Nephron (organoid): ENCODE measurements around the gene ANKRD44.

Experiments used
- H3K27ac Mint-ChIP-seq, 3 experiments: 2 replicates each; pipeline ENCODE4 v1.8.0; 2020; ENCODE audit warnings: mixed read lengths in 3 of 3, mild to moderate bottlenecking in 2 of 3, moderate library complexity in 1 of 3
- H3K27me3 Mint-ChIP-seq: 2 replicates; pipeline ENCODE4 v1.8.0; 2021; ENCODE audit warnings: low read depth, mild to moderate bottlenecking, moderate library complexity, mixed read lengths
- H3K36me3 Mint-ChIP-seq: 2 replicates; pipeline ENCODE4 v1.8.0; 2020; ENCODE audit warnings: low read depth, mixed read lengths
- H3K4me1 Mint-ChIP-seq: 2 replicates; pipeline ENCODE4 v1.8.0; 2020; ENCODE audit warnings: mixed read lengths
- H3K4me3 Mint-ChIP-seq, 3 experiments: 2 replicates each; pipeline ENCODE4 v1.8.0; 2020; ENCODE audit warnings: mild to moderate bottlenecking in 3 of 3, mixed read lengths in 3 of 3, moderate library complexity in 2 of 3
- H3K9me3 Mint-ChIP-seq: 2 replicates; pipeline ENCODE4 v1.8.0; 2020; ENCODE audit warnings: mixed read lengths
- TF ChIP-seq, protein P1 (sequence below), 3 experiments: fragments of 200-600 bp; sonication (generic); IDR thresholded peaks; one replicate each; pipeline ENCODE4 v1.5.0; 2021; ENCODE audit warnings: antibody characterized with exemption in 3 of 3; ENCODE audit not compliant: unreplicated experiment in 3 of 3

The ANKRD44 gene

DNA sequence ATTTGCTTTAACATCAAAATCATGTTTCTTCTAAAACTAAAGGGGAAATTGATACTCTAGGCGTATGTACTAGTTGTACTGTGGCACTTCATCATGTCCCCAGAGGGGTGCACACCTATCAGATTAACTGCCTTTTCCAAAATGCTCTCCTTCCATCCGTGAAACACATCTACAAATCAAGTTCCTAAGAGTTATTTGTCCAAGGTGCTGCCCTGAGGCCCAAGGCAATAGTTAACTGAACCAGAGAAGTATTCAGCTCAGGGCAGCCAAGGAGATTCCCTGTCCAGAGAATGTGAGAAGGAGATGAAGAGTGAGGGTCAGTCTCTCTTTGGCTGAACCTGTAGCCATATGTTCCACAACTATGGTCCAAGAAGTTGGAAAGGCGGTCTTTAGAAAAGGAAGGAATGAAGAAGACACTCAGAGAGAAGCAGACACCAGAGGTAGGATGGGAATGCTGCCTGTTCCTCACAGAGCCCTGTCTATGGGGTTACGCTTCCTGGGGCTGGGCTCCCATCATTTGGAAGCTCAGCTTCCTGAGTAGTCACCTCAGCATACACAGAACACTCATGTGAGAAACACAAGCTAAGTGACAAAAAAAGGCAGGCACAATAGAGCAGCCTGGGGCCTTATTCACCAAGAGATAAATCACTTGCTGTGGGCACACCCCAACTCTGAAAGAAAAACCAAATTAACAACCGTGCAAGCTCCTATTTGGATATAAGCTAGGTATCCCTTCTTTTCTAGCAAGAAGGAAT, 55.6 kb downstream of the ANKRD44 start:
- TF ChIP-seq, protein P1, sequence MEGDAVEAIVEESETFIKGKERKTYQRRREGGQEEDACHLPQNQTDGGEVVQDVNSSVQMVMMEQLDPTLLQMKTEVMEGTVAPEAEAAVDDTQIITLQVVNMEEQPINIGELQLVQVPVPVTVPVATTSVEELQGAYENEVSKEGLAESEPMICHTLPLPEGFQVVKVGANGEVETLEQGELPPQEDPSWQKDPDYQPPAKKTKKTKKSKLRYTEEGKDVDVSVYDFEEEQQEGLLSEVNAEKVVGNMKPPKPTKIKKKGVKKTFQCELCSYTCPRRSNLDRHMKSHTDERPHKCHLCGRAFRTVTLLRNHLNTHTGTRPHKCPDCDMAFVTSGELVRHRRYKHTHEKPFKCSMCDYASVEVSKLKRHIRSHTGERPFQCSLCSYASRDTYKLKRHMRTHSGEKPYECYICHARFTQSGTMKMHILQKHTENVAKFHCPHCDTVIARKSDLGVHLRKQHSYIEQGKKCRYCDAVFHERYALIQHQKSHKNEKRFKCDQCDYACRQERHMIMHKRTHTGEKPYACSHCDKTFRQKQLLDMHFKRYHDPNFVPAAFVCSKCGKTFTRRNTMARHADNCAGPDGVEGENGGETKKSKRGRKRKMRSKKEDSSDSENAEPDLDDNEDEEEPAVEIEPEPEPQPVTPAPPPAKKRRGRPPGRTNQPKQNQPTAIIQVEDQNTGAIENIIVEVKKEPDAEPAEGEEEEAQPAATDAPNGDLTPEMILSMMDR (IDR thresholded peaks at IDR 0.05; ENCODE audit: unreplicated experiment in 3 of 3) = no peak
- Mint-ChIP-seq H3K9me3 (no peaks in the 10 kb centered on the region), H3K27ac (peak overlapping the region; percentile 89 to 98 (median 94)), H3K4me3 (peak overlapping the region in 2 of 3 experiments; percentile 14 to 26), H3K27me3 (no peaks in the 10 kb centered on the region), H3K36me3 (no peaks in the 10 kb centered on the region), H3K4me1 (peaks cover 71% of the 10 kb centered on the region)

DNA sequence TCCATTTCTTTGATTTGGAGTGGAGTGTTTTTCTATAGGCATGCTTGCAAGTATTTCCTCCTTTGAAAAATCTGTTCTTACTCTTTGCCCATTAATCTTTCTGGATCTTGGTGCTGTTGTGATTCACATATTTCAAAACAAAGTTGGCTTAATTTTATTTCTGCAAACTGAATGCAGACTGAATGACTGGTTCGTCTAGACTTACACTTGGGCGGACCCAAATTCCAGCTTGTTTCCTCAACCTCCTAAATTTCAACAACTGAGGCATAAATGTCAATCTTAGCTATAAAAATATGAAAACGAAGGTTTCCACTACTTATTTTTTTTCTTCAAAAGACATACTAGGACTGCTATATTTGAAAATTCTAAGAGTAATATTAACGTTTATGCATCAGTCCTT, 59.0 kb downstream of the ANKRD44 start:
- TF ChIP-seq, protein P1 (IDR thresholded peaks at IDR 0.05; ENCODE audit: unreplicated experiment in 3 of 3) = no peak
- H3K36me3 Mint-ChIP-seq = no peaks in the 10 kb centered on the region
- H3K27me3 Mint-ChIP-seq = no peaks in the 10 kb centered on the region
- peak overlapping the region in 1 of 3 experiments; percentile 22 for H3K4me3 Mint-ChIP-seq
- peak overlapping the region; percentile 66 to 79 (median 78) for H3K27ac Mint-ChIP-seq
- no peaks in the 10 kb centered on the region for H3K9me3 Mint-ChIP-seq
- H3K4me1 Mint-ChIP-seq = peaks cover 72% of the 10 kb centered on the region

DNA sequence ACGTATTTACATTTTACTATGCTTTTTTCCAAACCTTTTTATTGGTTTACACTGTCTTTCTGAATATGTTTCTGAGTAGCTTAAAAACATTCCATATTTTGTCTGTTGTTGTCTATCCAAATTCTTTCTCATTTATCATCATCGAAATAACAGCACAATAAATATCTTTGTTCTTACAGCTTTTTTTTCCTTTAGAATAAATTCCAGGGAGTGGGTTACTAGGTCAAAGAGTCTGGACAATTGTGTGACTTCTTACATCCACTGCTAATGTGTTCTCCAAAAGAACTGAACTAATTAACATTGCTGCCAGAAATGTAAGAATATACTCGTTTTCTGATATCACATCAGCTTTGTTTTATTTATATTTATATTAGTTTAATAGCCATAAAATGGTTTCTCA, 59.4 kb downstream of the ANKRD44 start:
- Mint-ChIP-seq H3K4me3 (peak overlapping the region in 1 of 3 experiments; percentile 22), H3K4me1 (peaks cover 71% of the 10 kb centered on the region), H3K36me3 (no peaks in the 10 kb centered on the region), H3K27ac (peak overlapping the region; percentile 66 to 79 (median 78)), H3K9me3 (no peaks in the 10 kb centered on the region), H3K27me3 (peaks cover 3% of the 10 kb centered on the region)
- TF ChIP-seq, protein P1 (IDR thresholded peaks at IDR 0.05; ENCODE audit: unreplicated experiment in 3 of 3) = no peak

DNA sequence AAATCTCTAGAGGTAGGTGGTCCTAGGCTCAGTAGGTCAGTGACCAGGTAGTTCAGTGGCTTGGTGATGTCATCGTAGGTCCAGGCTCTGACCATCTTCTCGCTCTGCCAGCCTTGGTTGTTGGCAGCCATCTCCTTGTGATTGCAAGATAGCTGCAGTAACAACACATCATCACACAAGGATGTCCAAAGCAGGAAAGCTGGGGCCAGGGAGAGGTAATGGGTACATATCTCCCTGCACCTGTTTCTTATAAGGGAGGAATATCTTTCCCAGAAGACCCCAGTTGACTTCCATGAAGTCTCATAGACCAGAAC, 60.5 kb downstream of the ANKRD44 start:
- no peaks in the 10 kb centered on the region for H3K9me3 Mint-ChIP-seq
- H3K27ac Mint-ChIP-seq = peak overlapping the region; percentile 44 to 78 (median 54)
- no peaks in the 10 kb centered on the region for H3K36me3 Mint-ChIP-seq
- H3K27me3 Mint-ChIP-seq = peaks cover 3% of the 10 kb centered on the region
- H3K4me1 Mint-ChIP-seq = peaks cover 60% of the 10 kb centered on the region
- no peak overlapping the region for H3K4me3 Mint-ChIP-seq
- TF ChIP-seq, protein P1 (IDR thresholded peaks at IDR 0.05; ENCODE audit: unreplicated experiment in 3 of 3) = no peak

DNA sequence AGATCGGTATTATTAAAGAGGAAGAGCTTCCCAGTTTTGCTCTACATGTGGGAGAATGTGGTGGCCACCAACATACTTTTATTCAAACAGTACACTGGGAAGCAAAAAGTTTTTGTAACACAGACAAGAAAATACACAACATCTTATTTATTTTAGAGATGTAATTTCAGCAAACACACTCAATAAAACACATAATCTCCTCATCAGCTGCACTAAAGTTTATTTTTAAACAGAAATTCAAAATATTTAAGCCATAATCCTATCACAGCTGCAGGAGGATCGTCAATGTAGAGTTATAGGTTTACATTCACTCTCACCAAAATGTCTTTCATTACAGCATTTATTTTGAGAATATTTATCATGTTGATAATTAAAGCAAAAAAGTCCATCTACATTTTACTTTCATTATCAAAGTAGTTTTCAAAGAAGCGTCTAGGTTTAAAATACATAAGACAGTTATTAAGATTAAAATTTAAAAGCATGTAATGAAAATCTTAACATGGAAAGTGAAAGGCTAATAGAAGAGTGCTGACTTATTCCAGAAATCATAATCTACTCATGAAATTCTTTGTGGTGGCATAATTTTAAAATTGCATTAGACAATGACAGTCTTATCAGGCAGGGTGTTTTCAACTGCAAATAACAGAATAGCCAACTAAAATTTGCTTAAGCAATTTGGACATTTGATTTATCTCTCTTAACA, 61.0 kb downstream of the ANKRD44 start:
- H3K4me3 Mint-ChIP-seq = no peak overlapping the region
- H3K4me1 Mint-ChIP-seq = peaks cover 56% of the 10 kb centered on the region
- no peaks in the 10 kb centered on the region for H3K9me3 Mint-ChIP-seq
- TF ChIP-seq, protein P1 (IDR thresholded peaks at IDR 0.05; ENCODE audit: unreplicated experiment in 3 of 3) = no peak
- peaks cover 3% of the 10 kb centered on the region for H3K27me3 Mint-ChIP-seq
- no peaks in the 10 kb centered on the region for H3K36me3 Mint-ChIP-seq
- H3K27ac Mint-ChIP-seq = peak overlapping the region in 2 of 3 experiments; percentile 44 to 78
